Right atrium auricular region (tissue), 2 donors: ENCODE results near the gene PLA2G2C. TPM values are rescaled to one million over a fixed set of nuclear protein-coding genes. Genes with fewer than 3 reads are reported as not detected.
"Not testable (repeated sequence)": the region's sequence is repeated elsewhere in the genome, so short reads cannot be mapped to it uniquely, and the experiment has no call there.

Experiments used
- DNase-seq: peaks from one replicate; pipeline ENCODE4 v3.0.0-alpha.2; 2019; ENCODE audit warnings: low spot score
- H3K27ac ChIP-seq, 2 donors: fragments of 200-600 bp; sonication (generic); 1 replicate in 1 of 2; 2 replicates in 1 of 2; pipeline ENCODE4 v1.5.1; 2016 to 2019
- H3K27me3 ChIP-seq, 2 donors: fragments of 200-600 bp; sonication (generic); one replicate each; pipeline versions ENCODE4 v1.5.1 to v1.6.0; 2017 to 2019
- H3K36me3 ChIP-seq: fragments of 200-600 bp; sonication (generic); one replicate; pipeline ENCODE4 v1.5.1; 2016
- H3K4me1 ChIP-seq, 2 donors: fragments of 200-600 bp; sonication (generic); one replicate each; pipeline versions ENCODE4 v1.5.1 to v1.6.0; 2017 to 2019
- H3K4me3 ChIP-seq, 2 donors: fragments of 200-600 bp; sonication (generic); 1 replicate in 1 of 2; 2 replicates in 1 of 2; pipeline ENCODE4 v1.5.1; 2017 to 2019; ENCODE audit warnings: mild to moderate bottlenecking in 1 of 2, moderate library complexity in 1 of 2
- H3K9me3 ChIP-seq, 2 donors: fragments of 200-600 bp; sonication (generic); one replicate each; pipeline ENCODE4 v1.5.1; 2019
- total RNA-seq, 2 donors: library from RNA; depleted of rRNA; stranded (reverse); fragments of >200 nt; gene quantifications; one replicate each; pipeline ENCODE4 v1.1.0, GENCODE V29; 2016
- TF ChIP-seq, protein P1 (sequence below), 2 donors: fragments of 200-600 bp; sonication (generic); IDR thresholded peaks; one replicate each; pipeline ENCODE4 v1.5.1; 2019; ENCODE audit warnings: antibody characterized with exemption in 2 of 2

The PLA2G2C gene
- total RNA-seq, 2 donors from 2014 or later: not detected

DNA sequence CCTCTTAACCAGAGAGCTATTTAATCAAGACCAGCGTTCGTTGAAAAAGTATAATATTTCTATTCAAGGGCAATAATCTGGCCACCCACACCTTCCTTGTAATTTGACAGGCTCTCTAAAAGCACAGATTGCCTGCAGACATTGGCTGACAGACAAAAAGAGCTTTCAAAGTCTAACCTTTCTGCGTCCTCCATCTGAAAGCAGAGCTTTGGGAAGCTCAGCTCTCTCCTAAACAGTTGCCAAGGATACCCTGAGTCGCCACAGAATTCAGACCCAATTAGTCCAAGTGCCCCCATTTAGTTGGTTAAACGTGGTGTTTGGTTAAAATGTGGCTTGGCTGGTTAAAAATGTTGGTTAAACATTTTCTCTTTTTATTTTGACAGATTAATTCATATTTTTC lies 33.7 kb upstream of the PLA2G2C start:
- H3K27me3 ChIP-seq: no peaks in the 10 kb centered on the region
- H3K4me1 ChIP-seq: no peaks in the 10 kb centered on the region
- H3K36me3 ChIP-seq: no peaks in the 10 kb centered on the region
- H3K27ac ChIP-seq: peak overlapping the region in 1 of 2 donors; percentile 12
- H3K9me3 ChIP-seq: no peaks in the 10 kb centered on the region
- DNase-seq: no peak
- H3K4me3 ChIP-seq: no peak overlapping the region
- TF ChIP-seq, protein P1, sequence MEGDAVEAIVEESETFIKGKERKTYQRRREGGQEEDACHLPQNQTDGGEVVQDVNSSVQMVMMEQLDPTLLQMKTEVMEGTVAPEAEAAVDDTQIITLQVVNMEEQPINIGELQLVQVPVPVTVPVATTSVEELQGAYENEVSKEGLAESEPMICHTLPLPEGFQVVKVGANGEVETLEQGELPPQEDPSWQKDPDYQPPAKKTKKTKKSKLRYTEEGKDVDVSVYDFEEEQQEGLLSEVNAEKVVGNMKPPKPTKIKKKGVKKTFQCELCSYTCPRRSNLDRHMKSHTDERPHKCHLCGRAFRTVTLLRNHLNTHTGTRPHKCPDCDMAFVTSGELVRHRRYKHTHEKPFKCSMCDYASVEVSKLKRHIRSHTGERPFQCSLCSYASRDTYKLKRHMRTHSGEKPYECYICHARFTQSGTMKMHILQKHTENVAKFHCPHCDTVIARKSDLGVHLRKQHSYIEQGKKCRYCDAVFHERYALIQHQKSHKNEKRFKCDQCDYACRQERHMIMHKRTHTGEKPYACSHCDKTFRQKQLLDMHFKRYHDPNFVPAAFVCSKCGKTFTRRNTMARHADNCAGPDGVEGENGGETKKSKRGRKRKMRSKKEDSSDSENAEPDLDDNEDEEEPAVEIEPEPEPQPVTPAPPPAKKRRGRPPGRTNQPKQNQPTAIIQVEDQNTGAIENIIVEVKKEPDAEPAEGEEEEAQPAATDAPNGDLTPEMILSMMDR (IDR thresholded peaks at IDR 0.05): no peak

DNA sequence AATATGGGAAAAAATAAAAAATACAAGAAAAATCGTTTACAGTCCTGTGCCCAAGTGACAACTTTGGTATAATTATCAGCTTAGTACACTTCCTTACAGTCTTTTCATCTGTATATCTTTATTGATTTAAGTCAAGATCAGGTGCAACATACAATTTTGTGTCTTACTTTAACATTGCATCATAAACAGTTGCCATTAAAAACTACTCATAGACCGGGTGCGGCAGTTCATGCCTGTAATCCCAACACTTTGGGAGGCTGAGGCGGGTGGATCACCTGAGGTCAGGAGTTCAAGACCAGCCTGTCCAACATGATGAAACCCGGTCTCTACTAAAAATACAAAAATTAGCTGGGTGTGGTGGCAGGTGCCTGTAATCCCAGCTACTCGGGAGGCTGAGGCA lies 32.7 kb upstream of the PLA2G2C start:
- not testable (repeated sequence) for H3K9me3 ChIP-seq, H3K27ac ChIP-seq, H3K4me1 ChIP-seq, DNase-seq, H3K36me3 ChIP-seq, H3K27me3 ChIP-seq, H3K4me3 ChIP-seq

DNA sequence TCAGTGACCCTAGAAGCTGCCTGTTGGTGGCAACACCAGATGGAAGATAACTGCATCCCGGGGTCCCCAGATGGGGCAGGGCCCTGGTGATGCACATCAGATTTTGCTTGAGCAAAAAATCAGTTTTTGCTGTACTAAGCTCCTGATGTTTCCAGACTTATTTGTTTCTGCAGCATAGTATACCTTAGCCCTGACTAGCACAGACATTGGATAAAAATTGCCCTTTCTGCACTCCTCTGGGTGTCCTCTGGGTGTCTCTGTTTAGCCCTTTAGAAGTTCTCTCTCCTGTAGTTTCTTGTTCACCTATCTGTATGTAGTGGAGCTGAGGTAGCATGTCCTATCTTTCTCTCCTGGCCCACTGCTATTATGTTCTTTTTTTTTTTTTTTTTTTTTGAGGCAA lies 30.3 kb upstream of the PLA2G2C start:
- H3K9me3 ChIP-seq: no peaks in the 10 kb centered on the region
- no peaks in the 10 kb centered on the region for H3K36me3 ChIP-seq
- H3K4me1 ChIP-seq: peaks cover 0 to 8% of the 10 kb centered on the region in 2 donors
- H3K4me3 ChIP-seq: no peak overlapping the region
- H3K27ac ChIP-seq: no peak overlapping the region
- TF ChIP-seq, protein P1 (IDR thresholded peaks at IDR 0.05): no peak
- H3K27me3 ChIP-seq: no peaks in the 10 kb centered on the region
- no peak for DNase-seq

DNA sequence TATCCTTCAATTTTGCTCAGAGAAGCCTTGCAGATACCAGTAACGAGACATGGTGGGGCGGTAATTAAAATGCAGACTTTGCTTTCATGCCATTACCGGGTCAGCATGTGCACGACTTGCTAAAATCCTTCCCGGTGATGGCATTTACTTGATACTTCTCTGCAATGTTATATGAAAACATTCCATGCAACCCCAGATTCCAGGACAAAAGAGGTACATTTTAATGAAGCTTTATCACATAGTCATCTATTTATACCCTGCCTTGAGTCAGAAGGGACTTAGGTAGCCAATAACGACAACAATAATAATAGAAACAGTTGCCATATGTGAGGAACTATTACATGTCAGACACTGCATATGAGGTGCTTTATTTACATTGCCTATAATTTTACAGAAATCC lies 29.4 kb upstream of the PLA2G2C start:
- peaks cover 0 to 8% of the 10 kb centered on the region in 2 donors for H3K4me1 ChIP-seq
- DNase-seq: no peak
- no peak overlapping the region for H3K4me3 ChIP-seq
- H3K36me3 ChIP-seq: no peaks in the 10 kb centered on the region
- TF ChIP-seq, protein P1 (IDR thresholded peaks at IDR 0.05): no peak
- H3K27me3 ChIP-seq: no peaks in the 10 kb centered on the region
- H3K9me3 ChIP-seq: no peaks in the 10 kb centered on the region
- H3K27ac ChIP-seq: no peak overlapping the region

DNA sequence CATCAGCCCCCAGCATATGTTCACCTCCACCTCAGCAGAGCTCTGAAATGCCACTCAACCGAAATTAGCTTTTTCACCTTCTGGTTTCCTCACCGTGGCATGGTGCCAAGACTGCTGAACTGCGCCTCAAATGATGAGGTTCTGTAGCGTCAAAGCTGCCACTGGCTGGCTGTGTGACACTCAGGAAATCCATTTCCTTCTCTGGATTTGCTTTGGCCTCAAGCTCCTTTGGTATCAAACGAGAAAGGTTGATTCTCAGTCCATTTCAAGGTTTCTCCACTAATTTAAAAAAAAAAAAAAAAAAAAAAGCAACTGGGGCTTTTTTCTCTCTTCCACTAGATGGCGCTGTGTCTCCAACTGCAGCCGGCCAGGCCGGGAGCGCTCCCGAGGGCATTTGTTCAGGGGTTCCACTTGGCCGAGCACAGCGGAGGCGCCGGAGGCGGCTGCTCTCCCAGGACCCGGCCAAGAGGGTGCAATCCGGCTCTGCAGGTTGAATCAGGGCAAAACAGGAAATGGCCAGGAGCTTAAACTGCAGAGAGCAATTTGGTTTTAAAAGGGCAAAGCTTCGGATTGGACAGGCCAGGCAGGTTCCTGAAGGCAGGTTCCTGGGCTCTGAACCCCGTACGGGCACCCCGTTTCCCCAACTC lies 26.5 kb upstream of the PLA2G2C start:
- Histone ChIP-seq H3K27me3 (no peaks in the 10 kb centered on the region), H3K36me3 (no peaks in the 10 kb centered on the region), H3K9me3 (no peaks in the 10 kb centered on the region), H3K4me3 (no peak overlapping the region), H3K4me1 (peaks cover 0 to 8% of the 10 kb centered on the region in 2 donors), H3K27ac (no peak overlapping the region)
- TF ChIP-seq, protein P1 (IDR thresholded peaks at IDR 0.05): peak; percentile 80 to 87
- peak; percentile 65 for DNase-seq

DNA sequence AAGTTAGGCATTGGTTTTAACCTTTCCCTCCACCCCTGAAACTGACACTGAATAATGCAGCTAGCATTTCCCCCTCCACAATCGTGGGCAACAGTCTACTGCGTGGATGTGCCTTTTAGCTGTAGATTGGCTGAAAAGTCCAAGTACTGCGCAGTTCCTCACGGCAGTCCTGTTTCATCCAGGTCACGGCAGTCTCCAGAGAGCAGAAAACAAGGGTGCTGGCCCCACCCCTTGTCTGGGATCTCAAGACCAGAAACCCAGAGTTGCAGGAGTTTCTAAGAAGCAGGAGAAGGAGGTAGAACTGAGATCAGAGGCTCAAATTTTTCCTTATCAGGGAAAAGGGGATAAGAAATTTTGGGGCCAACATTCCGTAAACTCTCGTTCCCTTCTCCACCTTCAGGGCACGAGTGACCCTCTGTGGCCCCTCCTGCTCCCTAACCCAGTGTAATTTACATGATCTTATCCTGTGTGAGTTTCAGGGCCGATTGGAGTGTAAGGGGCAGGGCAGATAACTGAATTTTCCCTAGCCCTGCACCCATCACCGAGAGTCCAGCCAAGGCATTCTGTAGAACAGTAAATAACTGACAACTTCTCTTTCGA lies 25.9 kb upstream of the PLA2G2C start:
- H3K36me3 ChIP-seq: no peaks in the 10 kb centered on the region
- H3K4me1 ChIP-seq: peaks cover 0 to 8% of the 10 kb centered on the region in 2 donors
- no peaks in the 10 kb centered on the region for H3K27me3 ChIP-seq
- TF ChIP-seq, protein P1 (IDR thresholded peaks at IDR 0.05): no peak
- H3K9me3 ChIP-seq: no peaks in the 10 kb centered on the region
- H3K4me3 ChIP-seq: no peak overlapping the region
- no peak overlapping the region for H3K27ac ChIP-seq
- no peak for DNase-seq
